AG09319 (cell line): ENCODE results near the gene DHRS7B.
"Not testable (repeated sequence)": the region's sequence is repeated elsewhere in the genome, so short reads cannot be mapped to it uniquely, and the experiment has no call there.

Experiments
- DNase-seq: peaks from one replicate; pipeline ENCODE4 v3.0.0-alpha.2; 2010; ENCODE audit warnings: low read depth; ENCODE audit errors: extremely low read depth
- CTCF ChIP-seq: IDR thresholded peaks from 2 replicates; pipeline ENCODE4 v1.5.1; 2011; ENCODE audit warnings: low read depth, mild to moderate bottlenecking, inconsistent platforms, low read length, moderate library complexity

DHRS7B gene

GRCh38 chr17:21098934-21099689 is 27.7 kb upstream of the DHRS7B start:
- peak; percentile 12 for DNase-seq
- TF ChIP-seq CTCF, result no peak

- no peak for DNase-seq
- no peak for TF ChIP-seq CTCF
Observed at GRCh38 chr17:21100636-21101035, 26.1 kb upstream of the DHRS7B start.

GRCh38 chr17:21104608-21105007 is 22.2 kb upstream of the DHRS7B start:
- no peak for TF ChIP-seq CTCF
- DNase-seq, result no peak

GRCh38 chr17:21105064-21105894 is 21.5 kb upstream of the DHRS7B start:
- DNase-seq, result no peak
- no peak for TF ChIP-seq CTCF

- TF ChIP-seq CTCF, result no peak
- no peak for DNase-seq
Observed at GRCh38 chr17:21106316-21106715, 20.4 kb upstream of the DHRS7B start.

- not testable (repeated sequence) for DNase-seq
Observed at GRCh38 chr17:21107067-21107650, 19.6 kb upstream of the DHRS7B start.

GRCh38 chr17:21108651-21109050 is 18.1 kb upstream of the DHRS7B start:
- TF ChIP-seq CTCF, result no peak
- DNase-seq, result no peak
